DMS114 treated with DMSO at 0.1 percent for 48 hours (cell line): ENCODE results near the gene TPM4.
"Not testable (repeated sequence)": the region's sequence is repeated elsewhere in the genome, so short reads cannot be mapped to it uniquely, and the experiment has no call there.

Source experiments
- DNase-seq: peaks from one replicate; lab custom pipeline; 2025; ENCODE audit not compliant: unreplicated experiment; lab: John Stamatoyannopoulos, UW

Gene TPM4

DNA sequence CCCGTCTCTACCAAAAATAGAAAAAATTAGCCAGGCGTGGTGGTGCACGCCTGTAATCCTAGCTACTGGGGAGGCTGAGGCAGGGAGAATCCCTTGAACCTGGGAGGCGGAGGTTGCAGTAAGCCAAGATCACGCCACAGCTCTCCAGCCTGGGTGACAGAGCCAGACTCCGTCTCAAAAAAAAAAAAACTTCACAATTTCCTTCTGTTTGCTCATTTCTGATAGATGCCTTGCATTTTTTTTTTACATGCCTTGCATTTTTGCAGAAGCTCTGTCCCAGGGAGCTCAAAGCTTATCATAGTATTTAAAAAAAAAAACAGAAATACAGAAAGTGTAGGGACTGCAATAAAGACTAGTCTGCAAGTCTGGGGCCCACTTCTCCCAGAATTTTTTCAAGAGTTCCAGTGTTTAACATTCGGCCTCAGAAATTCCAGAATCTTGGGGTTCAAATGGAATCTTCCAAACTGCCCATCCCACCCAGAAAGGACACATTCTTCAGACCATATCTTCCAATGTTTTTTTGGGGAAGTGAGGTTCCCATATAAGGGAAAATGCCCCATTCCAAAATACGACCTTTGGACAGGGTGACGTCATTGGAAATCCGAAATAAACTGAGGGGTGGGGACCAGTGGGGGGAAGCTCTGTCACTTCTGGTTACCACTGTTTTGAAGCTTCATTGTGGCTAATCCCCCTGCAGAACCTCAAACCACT is 18.2 kb downstream of the TPM4 start:
- no peak for DNase-seq

DNA sequence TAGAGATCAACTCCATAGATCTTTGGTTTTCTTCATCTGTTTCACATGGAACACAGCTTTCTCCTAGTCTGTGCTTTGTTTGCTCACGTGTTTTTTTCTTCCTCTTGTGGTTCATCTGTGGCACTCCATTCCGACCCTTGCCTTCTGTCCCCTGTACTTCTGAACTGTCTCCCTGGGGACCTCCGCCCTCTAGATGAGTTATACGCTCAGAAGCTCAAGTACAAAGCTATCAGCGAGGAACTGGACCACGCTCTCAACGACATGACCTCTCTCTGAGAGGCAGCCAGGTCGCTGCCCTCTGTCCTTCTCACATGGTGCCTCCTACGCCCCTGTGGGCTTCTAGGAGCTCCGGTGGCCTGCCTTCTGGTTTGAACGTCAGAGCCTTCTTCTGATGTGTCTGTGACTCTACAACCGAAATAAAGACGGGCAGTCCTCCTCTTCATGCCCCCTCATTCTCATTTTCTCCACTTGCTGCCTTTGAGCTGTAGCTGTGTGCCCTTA is 18.8 kb downstream of the TPM4 start:
- no peak for DNase-seq

DNA sequence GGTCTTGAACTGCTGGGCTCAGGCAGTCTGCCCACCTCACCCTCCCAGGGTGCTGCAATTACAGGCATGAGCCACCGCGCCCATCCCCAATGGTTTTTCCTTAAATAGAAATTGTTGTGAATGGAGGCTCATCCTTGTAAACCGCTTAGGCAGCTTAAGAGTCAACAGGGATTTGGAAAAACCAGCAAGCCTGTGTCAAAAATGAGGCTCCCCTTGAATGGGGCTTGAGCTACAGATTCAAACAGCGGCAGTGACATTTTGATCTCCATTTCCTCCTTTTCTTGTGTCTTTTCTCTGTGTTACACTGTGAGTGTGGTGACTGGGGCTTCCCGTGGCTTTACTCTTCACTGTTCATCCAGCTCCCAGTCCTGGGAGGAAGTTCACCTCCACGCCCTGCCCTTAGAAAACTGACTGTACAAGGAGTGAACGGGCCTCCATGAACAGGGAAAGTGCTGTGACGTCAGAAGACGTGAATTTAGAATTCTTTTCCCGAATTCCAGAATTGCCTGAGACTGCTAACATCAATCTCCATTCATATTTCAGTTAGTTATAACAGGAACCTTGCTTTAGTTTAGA is 20.1 kb downstream of the TPM4 start:
- DNase-seq, result no peak

DNA sequence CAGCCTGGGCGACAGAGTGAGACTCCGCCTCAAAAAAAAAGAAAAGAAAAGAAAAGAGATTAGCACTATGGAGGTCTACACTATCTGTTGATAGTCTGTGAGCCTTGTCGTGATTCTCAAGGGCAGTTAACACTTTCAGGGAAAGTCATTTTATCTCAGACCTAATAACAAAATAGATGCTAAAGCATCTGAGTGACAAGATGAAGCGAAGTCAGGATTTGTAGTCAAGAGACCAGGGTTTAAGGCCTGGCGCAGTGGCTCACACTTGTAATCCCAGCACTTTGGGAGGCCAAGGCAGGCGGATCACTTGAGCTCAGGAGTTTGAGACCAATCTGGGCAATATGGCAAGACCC is 22.1 kb downstream of the TPM4 start:
- DNase-seq, result no peak

DNA sequence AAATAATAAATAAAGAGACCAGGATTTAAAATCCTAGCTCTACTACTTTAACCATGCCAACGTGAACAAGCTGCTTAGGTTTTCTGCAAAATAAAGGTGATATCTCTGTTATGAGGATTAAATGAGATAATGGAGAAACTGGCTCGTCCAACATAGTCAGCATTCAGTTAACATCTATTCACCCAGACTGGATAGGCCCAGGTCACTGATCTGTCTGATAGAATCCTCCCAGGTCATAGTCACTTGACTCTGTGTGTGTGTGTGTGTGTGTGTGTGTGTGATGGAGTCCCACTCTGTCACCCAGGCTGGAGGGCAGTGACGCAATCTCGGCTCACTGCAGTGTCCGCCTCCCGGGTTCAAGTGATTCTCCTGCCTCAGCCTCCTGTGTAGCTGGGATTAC is 22.5 kb downstream of the TPM4 start:
- no peak for DNase-seq

DNA sequence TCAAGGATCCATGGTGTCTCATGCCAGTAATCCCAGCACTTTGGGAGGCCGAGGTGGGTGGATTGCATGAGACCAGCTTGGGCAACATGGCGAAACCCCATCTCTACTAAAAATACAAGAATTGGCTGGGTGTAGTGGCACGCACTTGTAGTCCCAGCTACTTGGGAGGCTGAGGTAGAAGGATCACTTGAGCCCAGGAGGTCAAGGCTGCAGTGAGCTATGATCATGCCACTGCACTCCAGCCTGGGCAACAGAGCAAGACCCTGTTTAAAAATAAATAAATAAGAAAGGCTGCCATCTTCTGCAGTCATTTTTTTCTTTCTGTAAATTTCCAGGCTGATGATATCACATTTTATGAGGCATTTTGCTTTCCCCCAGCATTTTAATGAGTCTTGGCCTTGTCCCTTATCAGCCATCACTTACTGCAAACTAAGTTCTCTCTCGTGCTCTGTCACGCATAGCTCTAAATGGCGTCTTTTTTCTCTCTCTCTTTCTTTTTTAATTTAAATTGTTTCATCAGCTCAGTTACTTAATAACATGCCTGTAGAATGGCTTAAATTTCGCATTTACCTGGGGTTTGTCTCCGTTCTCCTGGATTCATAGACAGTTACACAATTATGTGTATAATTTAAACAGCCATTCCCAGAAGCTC is 23.1 kb downstream of the TPM4 start:
- DNase-seq, result not testable (repeated sequence)

DNA sequence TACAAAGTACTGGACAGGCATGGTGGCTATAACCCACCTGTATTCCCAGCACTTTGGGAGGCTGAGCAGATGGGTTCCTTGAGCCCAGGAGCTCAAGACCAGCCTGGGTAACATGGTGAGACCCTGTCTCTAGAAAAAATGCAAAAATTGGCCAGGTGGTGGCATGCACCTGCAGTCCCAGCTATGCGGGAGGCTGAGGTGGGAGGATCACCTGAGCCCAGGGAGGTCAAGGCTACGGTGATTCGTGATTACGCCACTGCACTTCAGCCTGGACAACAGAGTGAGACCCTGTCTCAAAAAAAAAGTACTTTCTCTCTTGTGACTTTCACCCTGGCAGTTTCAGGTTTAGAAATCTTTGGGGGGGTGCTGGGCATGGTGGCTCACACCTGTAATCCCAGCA is 24.2 kb downstream of the TPM4 start:
- DNase-seq, result no peak

DNA sequence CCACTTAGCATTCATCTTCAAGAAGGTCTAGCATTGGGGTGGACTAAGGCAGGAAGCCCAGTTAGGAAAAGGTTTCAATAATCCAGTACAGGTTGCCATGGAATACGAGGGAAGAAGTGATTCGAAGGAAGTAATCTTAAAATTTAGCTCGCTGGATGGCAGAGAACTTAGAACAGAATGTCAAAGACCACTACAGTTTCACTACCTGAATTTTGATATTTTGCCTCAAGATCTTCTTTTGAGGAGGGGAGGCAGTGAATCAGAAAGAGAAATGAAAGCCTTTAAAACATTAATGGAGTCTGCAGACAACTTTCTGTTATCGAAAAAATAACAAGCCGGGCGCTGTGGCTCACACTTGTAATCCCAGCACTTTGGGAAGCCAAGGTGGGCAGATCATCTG is 28.4 kb downstream of the TPM4 start:
- DNase-seq, result no peak

DNA sequence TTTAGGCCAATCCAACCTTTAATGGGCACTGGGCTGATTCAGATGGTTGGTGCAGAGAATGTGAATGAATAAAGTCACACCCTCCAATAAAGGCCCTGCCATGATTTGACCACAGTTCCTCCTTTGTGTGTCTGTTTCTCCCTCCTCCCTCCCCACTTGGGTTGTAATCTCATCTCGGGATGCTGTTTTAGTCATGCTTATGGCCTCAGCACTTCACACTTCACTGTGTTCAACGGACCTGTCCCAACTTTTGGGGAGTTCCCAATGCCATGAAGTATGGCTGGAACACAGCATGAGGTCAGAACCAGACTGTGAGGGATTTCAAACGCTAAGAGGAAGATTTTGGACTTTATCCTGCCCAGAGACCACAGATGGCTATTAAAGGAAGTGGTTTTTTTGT is 29.8 kb downstream of the TPM4 start:
- DNase-seq, result no peak

DNA sequence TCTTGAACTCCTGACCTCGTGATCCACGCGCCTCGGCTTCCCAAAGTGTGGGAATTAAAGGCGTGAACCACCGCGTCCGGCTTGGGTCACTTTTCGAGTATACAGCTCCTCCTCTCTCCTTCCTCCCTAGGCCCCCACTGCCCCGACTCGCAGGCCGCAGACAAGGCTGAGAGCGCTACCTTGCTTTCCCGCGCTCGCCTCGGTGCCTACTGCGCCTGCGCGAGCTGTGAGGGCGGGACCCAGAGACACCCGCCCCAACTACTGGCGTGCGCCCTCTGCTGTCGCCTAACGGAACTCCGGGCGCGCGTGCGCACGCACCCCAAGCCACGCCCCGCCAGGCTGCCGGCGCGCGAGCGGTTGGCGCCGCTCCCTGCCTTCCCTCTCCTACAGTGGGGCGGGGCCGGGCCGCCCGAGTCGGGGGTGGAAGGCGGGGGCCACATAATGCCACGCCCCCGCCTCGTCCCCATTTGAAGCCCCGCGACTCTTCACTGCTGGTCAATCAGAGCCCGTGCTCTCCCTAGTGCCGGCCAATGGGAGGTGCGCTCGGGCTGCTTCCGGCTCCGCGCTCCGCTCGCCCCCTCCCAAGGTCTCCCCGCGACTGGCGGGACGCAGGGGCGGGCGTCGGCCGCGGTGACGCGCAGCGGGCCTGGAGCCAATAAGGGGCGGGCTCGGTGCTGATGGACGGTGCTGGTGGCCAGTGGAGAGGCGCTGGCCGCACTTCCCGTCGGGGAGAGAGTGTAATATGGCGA is 35.0 kb downstream of the TPM4 start, which contains the start of gene RAB8A:
RAB8A (plus strand) TSS at position 730 of the 749 bp plus-strand sequence; CDS start at position 743, 13 bp downstream.
- DNase-seq, result peak; percentile 98

DNA sequence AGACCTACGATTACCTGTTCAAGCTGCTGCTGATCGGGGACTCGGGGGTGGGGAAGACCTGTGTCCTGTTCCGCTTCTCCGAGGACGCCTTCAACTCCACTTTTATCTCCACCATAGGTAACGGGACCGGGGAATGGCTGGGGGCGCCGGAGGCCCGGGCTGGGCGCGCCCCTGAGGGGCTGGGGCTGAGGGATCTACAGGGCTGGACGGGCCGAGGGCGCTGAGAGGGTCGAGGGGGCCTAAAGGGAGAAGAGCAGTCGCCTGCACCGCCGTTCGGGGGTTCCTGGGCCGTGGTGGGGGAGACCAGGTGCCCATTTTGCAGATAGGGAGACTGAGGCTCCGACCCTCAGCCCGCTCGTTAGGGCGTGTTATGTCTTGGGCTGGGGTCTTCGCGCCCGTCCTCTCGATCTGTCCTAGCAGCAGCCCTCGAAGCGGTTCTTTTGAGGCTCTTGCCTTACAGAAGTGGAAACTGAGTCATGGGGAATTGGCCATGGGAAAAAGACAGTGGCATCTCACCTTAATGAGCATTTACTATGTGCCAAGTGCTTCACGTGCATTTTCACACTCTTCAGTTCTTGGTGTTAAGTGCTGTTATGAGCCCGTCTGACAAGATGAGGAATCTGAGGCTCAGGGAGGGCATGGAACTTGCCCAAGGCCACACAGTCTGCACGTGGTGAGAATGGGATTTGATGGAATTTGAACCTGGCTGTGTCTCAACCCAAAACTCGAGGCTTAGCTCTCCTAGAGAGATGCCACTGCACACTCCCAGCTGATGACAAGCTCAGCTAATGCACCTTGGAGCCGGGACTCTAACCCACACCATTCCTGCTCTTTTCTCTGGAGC is 35.8 kb downstream of the TPM4 start:
- DNase-seq, result no peak

DNA sequence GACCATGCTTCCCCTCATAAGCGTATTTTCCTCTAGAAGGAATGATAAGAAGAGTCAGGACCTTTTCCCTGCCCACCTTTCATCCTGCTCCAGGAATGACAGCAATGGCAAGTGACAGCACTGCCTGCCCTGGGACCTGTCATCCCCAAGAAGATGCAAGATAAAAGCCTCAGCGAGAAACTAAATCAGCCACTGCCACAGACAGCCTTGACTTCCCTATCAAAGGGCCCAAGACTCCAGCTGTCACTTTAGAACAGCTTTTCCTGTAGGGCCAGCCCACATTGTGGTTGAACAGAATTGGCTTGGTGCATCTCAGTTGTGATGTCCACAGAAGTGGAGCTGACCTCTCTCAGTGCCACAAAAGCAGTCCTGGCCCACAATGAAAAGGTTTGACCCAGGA is 36.5 kb downstream of the TPM4 start:
- no peak for DNase-seq

DNA sequence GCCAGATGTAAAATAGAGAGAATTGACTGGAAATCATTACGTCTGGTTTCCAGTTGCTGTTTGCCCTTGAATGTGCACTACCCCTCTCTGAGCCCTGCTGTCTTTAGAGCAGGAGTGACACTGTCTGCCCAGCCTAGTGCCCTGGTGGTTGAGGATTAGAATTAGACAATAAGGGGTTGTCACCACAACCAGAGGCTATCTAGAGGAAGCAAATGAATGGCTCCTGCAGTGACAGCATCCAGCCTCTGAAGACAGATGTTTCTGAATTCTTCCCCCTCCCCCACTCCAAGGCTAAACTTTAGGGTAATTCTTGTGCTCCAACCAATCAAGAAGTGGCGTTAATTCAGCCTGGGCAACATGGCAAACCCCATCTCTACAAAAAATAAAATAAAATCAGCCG is 37.4 kb downstream of the TPM4 start:
- no peak for DNase-seq

DNA sequence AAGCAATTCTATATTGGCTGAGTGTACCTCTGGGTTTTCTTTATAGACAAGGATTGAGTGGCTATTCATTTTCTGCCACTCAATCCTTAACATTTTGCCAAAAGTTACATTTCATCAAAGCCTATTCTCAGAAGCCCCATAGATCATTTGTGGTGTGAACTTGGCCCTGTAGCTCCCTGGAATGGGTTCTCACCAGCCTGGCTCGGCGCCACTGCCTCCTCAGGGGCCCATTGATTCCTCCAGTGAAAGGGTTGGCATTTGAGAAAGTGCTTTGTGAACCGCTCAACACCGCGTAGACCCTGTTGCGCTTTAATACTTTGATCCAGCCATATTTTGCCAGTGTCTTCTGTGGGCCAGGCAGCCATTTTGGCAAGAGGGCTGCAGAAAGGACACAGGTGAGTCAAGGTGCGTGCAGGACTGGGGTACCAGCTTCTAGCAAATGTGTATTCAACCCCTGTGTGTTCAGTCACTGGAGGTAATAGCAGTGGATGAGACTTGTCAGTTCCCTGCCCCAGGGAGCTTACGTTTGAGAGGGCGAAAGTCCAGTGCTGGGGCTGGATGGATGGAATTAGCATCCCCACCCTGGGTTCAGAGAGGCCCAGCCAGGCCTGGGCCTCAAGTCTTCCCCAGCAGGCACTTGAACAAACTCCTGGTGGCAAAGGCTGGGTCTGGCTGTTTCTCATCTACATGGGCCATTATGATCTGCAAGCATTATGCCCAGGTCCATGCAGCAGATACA is 39.2 kb downstream of the TPM4 start:
- DNase-seq, result no peak

DNA sequence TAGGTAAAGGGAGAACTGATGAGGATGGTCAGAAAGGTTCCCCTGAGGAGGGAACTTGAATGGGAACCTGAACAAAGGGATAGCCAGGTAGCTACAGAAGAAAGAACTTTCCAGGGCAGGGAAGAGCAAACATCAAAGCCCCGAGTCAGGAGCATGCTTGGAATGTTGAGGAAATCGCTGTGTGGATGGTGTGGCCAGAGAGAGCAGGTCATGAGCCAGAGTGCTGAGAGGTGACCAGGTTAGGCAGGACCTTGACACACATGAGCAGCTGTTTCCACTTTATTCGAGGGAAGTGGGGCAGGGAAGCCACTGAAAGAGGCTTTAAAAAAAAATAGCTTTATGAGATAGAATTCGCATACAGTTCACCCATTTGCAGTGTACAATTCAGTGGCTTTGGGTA is 39.8 kb downstream of the TPM4 start:
- no peak for DNase-seq

DNA sequence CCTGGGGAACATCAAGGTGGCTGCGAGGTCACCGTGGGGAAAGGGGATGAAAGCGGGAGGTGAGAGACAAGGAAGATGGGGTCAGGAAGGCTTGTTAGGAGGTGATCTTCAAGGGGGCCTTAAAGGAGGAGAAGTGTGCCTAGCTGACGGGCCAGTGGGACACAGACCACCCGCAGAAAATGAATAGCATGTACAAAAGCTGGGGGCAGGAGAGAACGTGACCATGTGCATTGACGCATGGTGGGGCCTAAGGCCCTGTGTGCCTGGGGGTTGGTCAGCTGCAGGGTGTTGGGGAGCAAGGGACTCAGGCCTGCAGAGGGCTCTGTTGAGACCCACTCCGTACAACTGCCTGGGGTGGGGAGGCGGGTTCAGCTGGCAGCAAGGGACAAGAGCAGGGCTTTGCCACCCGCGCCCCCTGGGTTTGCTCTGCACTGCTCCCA is 41.3 kb downstream of the TPM4 start:
- DNase-seq, result no peak

DNA sequence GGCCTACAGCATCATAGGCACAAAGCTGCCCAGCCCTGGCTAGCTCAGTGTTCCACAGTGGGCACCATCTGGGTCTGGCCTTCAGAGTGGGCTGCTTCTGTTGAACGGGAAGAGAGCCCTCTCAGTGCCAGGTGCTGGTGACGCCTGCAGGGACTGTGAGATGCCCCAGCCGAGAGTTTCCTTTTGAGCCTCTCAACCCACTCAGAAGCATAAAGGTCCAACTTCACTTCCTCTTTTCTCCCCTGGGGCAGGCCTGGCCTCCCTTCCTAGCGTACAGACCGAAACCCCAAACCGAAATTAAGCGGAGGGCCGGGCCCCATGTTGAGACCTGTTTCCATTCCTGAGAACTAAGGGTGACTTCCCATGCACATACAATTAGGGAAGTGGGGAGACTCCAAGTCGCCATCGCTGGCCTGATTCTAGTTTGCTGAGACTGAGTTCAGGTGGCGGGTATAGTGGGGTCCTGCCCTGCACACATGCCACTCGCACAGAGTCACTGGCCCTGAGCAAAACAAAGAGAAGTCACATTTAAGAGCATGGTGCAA is 42.3 kb downstream of the TPM4 start:
- DNase-seq, result no peak

DNA sequence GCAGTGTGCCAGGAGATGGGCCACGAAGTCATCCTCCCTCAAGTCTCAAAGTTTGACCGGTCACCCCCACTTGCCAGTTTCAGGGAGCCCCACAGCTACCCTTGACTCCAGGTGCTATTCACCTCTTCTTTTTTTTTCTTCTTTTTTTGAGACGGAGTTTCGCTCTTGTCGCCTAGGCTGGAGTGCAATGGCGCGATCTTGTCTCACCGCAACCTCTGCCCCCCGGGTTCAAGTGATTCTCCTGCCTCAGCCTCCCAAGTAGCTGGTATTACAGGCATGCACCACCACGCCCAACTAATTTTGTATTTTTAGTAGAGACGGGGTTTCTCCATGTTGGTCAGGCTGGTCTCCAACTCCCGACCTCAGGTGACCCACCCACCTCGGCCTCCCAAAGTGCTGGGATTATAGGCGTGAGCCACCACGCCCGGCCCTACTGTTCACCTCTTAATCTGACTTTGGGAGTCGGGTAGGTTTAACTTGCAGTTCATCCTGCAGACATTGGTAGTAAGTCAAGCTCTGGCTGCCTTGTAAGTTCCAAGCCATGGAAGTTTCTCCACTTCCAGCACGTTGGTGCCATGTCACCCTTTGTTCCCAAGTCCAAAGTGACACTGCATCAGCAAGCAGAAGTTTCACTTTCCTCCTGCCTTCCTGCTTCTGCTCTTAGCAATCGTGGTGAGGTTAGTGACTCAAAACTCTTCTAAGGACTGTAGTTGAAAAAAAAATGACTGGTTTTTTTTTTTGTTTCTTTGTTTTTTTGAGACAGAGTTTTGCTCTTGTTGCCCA is 43.0 kb downstream of the TPM4 start:
- DNase-seq, result not testable (repeated sequence)

DNA sequence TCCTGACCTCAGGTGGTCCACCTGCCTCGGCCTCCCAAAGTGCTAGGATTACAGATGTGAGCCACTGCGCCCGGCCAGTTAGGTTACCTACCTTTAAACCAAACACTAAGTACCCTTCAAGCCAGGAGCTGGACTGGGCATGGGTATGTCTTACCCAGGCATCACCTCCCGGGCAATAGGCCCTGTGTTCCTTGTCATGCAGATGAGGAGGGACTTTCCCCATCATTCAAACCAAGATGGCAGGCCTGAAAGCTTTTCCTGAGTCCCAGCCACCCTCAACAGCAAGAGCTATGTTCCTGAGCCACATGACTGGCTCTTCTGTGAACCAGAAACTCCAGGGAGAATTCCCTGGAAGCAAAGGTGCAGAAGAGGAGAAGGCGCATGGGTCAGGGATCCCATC is 44.8 kb downstream of the TPM4 start:
- DNase-seq, result no peak
